Ramos (cell line): ENCODE measurements around the gene ARL6IP1.
"Not testable (repeated sequence)": the region's sequence is repeated elsewhere in the genome, so short reads cannot be mapped to it uniquely, and the experiment has no call there.

Experiments used
- in situ Hi-C: fragments of 300-500 bp; cut with MboI; formaldehyde crosslinking; loops from one replicate; pipeline ENCODE4 v1.14.3; 2022; ENCODE audit warnings: low sequenced_read_pairs; ENCODE audit not compliant: unreplicated experiment

The ARL6IP1 gene

GRCh38 chr16:18772171-18772570, 29.2 kb downstream of the ARL6IP1 start:
- in situ Hi-C loops: not testable (repeated sequence)

GRCh38 chr16:18770336-18770962, 30.9 kb downstream of the ARL6IP1 start:
- in situ Hi-C loops: not testable (repeated sequence)

- in situ Hi-C loops: not testable (repeated sequence)
Measured at GRCh38 chr16:18767217-18767616, 34.1 kb downstream of the ARL6IP1 start.

- in situ Hi-C loops: not testable (repeated sequence)
Measured at GRCh38 chr16:18762713-18763112, 38.6 kb downstream of the ARL6IP1 start.

DNA sequence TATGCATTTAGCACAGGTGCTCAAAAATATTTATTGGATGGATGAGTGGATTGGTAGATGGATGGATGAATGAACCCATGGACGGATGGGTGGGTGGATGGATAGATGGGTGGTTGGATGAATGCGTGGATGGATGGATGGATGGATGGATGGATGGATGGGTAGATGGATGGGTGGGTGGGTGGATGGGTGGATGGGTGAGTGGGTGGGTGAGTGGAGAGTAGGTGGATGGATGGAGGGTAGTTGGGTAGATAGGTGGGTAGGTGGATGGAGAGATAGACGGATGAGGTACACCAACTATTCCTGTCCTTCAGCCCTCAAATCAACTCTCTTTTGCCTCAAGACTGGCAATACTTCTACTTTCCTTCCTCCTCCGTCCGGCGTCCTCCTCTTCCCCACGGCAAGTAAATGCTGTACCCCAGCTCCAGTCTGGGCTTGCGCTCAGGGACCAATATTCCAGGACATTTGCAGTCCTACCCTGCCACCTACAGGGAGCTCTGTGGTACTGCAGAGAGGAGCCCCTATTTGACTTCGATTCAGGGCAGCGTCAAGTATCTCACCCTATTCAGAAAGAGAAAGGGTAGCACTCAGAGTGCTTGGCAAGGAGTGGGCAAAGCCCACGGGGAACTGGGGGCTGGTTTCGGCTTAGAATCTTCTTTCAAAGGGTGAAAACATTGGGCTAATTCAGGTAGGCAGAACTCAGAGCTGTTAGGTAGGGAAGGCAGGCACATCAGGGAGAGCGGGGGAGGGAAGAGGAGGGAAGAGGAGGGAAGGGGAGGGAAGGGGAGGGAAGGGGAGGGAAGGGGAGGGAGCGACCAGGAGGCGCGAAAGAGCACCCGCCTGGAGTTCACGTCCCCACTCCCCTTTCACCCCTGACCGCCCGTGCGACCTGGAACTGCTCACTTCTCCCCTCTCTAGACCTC, 41.5 kb downstream of the ARL6IP1 start:
- in situ Hi-C loops: not testable (repeated sequence)

- in situ Hi-C loops: not testable (repeated sequence)
Measured at GRCh38 chr16:18757960-18758660, 43.2 kb downstream of the ARL6IP1 start.

DNA sequence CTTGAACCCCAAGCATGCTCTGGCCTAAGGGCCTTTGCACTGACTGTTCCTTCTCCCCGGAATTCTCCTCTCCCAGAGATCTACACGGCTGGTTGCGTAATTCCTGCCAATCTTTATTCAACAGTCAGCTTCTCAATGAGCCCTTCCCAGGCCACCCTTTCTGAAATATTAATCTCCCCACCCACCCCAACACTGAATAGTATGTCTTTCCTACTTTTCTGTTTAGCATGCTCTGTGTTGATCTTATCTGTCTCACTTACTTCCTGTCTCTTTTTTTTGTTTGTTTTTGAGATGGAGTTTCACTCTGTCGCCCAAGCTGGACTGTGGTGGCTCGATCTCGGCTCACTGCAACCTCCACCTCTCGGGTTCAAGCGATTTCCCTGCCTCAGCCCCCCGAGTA, 44.7 kb downstream of the ARL6IP1 start:
- in situ Hi-C loops: not testable (repeated sequence)

DNA sequence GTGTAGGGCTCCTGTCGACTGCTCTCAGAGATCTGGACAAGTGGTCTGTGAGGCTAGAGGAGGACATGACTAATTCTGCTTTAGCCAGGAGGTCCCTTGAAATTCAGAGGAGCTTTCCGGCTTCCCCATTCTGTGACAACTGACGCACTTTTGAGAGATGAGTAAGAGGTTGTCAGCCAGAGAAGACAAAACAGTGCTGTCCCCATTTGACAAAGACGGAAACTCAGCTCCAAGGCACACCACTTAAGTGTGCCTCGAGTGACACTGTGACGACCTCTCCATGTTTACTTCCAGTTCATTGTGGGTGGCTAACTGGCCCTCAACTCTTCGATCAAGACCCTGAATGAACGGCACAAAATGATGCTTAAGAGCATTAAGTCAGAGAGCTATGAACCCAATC, 58.5 kb downstream of the ARL6IP1 start:
- in situ Hi-C loops: not testable (repeated sequence)
